H1 (cell line): ENCODE measurements around the gene AFF1. TPM values are rescaled to one million over a fixed set of nuclear protein-coding genes. Genes with fewer than 3 reads are reported as not detected.

Source experiments
- CHD7 ChIP-seq: fragments of 300-600 bp; sonication (generic); IDR thresholded peaks from 2 replicates; pipeline ENCODE4 v1.7.1; 2012; ENCODE audit warnings: low read length, moderate library complexity, mild to moderate bottlenecking, inconsistent platforms; ENCODE audit not compliant: insufficient replicate concordance
- RAD21 ChIP-seq, 2 experiments: IDR thresholded peaks in 1 of 2; conservative IDR thresholded peaks in 1 of 2; 2 replicates each; pipeline ENCODE4 v1.6.1; 2011; ENCODE audit warnings: low read depth in 2 of 2, low read length in 2 of 2, improper control_type of control experiment in 1 of 2, inconsistent platforms in 1 of 2, mild to moderate bottlenecking in 1 of 2, moderate library complexity in 1 of 2
- SUZ12 ChIP-seq: fragments of 200-600 bp; sonication (generic); IDR thresholded peaks from 2 replicates; pipeline ENCODE4 v1.6.1; 2012; ENCODE audit warnings: mild to moderate bottlenecking, inconsistent platforms, low read length, moderate library complexity, mixed read lengths
- polyA plus RNA-seq, 7 experiments: library from polyadenylated mRNA; depleted of rRNA in 3 of 7; stranded (reverse) in 5 of 7; unstranded in 2 of 7; fragments of >200 nt in 5 of 7; fragments of 200-250 nt in 2 of 7; gene quantifications; 1 replicate in 5 of 7; 2 replicates in 1 of 7; 4 replicates in 1 of 7; pipeline versions ENCODE4 v1.2.1 to v1.2.3, GENCODE V29; 2011 to 2013; ENCODE audit warnings: missing spikeins in 2 of 7, mixed read lengths in 2 of 7
- total RNA-seq: library from RNA; stranded (reverse); fragmentation: NEBNext Ultra II Directional; extraction: Animal tissue kit (Norgen Biotek cat#: 25700); gene quantifications from 2 replicates; pipeline ENCODE4 v1.2.1, GENCODE V29; 2021

Gene AFF1
- total and polyA plus RNA-seq, 2 of the 8 experiments (the other 6 are each of a cell fraction or from before 2014, with no cell fraction given), result 14.8 to 85.5 TPM

DNA sequence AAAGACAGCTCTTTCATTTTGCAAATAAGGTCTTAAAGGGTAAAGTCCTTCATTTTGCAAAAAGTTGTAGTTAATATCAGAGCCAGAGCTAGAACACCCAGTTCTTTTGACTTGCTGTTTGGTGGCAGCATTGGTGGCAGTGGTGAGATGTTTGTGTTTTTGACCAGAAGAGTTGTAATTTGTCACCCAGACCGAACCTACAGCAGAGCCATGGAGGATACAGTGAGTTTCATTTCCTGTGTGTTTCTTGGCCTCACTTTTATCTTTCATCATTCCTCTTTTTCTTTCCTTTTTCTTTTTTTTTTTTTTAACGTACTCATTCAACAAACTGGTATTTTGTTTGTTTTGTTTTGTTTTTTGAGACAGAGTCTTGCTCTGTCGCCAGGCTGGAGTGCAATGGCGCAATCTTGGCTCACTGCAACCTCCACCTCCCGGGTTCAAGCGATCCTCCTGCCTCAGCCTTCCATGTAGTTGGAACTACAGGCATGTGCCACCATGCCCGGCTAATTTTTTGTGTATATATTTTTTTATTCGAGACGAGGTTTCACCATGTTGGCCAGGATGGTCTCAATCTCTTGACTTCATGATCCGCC, 116.4 kb downstream of the AFF1 start (continued):
- TF ChIP-seq CHD7 (no peak), SUZ12 (no peak), RAD21 (IDR thresholded peaks at IDR 0.05 in 1 of 2, conservative IDR thresholded peaks at IDR 0.05 in 1 of 2; ENCODE audit: low read depth in 2 of 2, low read length in 2 of 2) (no peak)
